Tibial nerve (tissue), 4 donors: ENCODE measurements around the gene MZT2B. TPM values are rescaled to one million over a fixed set of nuclear protein-coding genes. Genes with fewer than 3 reads are reported as not detected.
"Not testable (repeated sequence)": the region's sequence is repeated elsewhere in the genome, so short reads cannot be mapped to it uniquely, and the experiment has no call there.

Experiments used
- DNase-seq, 2 donors: peaks; one replicate each; pipeline ENCODE4 v3.0.0-alpha.2; 2019; ENCODE audit warnings: low spot score in 2 of 2
- H3K27ac ChIP-seq, 4 donors: fragments of 200-600 bp; sonication (generic) in 3 of 4; one replicate each; pipeline ENCODE4 v1.5.1; 2017 to 2019; ENCODE audit warnings: mild to moderate bottlenecking in 1 of 4
- H3K27me3 ChIP-seq, 2 donors: fragments of 200-600 bp; sonication (generic) in 1 of 2; one replicate each; pipeline versions ENCODE4 v1.5.1 to v1.6.0; 2017 to 2019
- H3K36me3 ChIP-seq, 3 donors: fragments of 200-600 bp; sonication (generic); one replicate each; pipeline ENCODE4 v1.5.1; 2018 to 2019
- H3K4me1 ChIP-seq, 4 donors: fragments of 200-600 bp; sonication (generic) in 3 of 4; one replicate each; pipeline ENCODE4 v1.5.1; 2017 to 2019
- H3K4me3 ChIP-seq, 4 donors: fragments of 200-600 bp; sonication (generic) in 3 of 4; one replicate each; pipeline ENCODE4 v1.5.1; 2017 to 2019; ENCODE audit warnings: mild to moderate bottlenecking in 1 of 4, moderate library complexity in 1 of 4
- H3K9me3 ChIP-seq, 4 donors: fragments of 200-600 bp; sonication (generic) in 3 of 4; one replicate each; pipeline ENCODE4 v1.5.1; 2017 to 2019
- EP300 ChIP-seq, 2 donors: sonication (generic); formaldehyde crosslinking; IDR thresholded peaks; one replicate each; pipeline ENCODE4 v1.6.1; 2017; ENCODE audit warnings: antibody characterized with exemption in 2 of 2, mild to moderate bottlenecking in 1 of 2
- POLR2A ChIP-seq, 2 donors: fragments of 450-650 bp; IDR thresholded peaks; one replicate each; pipeline ENCODE4 v1.6.1; 2017; ENCODE audit warnings: antibody characterized with exemption in 2 of 2, mild to moderate bottlenecking in 2 of 2, moderate library complexity in 2 of 2
- WGBS, 2 donors: methylation state at CpG; one replicate each; pipeline ENCODE4 v1.1.5; 2018; 5-methylcytosine and 5-hydroxymethylcytosine counted together
- total RNA-seq, 4 donors: library from RNA; depleted of rRNA; stranded (reverse); fragments of >200 nt; gene quantifications; one replicate each; pipeline ENCODE4 v1.1.0, GENCODE V29; 2016
- TF ChIP-seq, protein P1 (sequence below), 5 experiments: fragments of 200-600 bp in 3 of 5; fragments of 450-650 bp in 2 of 5; sonication (generic) in 3 of 5; IDR thresholded peaks; one replicate each; pipeline ENCODE4 v1.5.1; 2016 to 2019; ENCODE audit warnings: antibody characterized with exemption in 5 of 5, mild to moderate bottlenecking in 3 of 5, moderate library complexity in 2 of 5

Gene MZT2B
- total RNA-seq, 4 donors from 2014 or later, result 108 to 190 (median 153) TPM

- 99% methylated on average over 14 of the region's 26 CpGs; no CpG with 5 or more reads in 1 of the 2 donors for WGBS, 2 donors
- TF ChIP-seq, protein P1, sequence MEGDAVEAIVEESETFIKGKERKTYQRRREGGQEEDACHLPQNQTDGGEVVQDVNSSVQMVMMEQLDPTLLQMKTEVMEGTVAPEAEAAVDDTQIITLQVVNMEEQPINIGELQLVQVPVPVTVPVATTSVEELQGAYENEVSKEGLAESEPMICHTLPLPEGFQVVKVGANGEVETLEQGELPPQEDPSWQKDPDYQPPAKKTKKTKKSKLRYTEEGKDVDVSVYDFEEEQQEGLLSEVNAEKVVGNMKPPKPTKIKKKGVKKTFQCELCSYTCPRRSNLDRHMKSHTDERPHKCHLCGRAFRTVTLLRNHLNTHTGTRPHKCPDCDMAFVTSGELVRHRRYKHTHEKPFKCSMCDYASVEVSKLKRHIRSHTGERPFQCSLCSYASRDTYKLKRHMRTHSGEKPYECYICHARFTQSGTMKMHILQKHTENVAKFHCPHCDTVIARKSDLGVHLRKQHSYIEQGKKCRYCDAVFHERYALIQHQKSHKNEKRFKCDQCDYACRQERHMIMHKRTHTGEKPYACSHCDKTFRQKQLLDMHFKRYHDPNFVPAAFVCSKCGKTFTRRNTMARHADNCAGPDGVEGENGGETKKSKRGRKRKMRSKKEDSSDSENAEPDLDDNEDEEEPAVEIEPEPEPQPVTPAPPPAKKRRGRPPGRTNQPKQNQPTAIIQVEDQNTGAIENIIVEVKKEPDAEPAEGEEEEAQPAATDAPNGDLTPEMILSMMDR (IDR thresholded peaks at IDR 0.05), result no peak
- TF ChIP-seq POLR2A (IDR thresholded peaks at IDR 0.05) (no peak), EP300 (IDR thresholded peaks at IDR 0.05) (no peak)
- H3K27me3 ChIP-seq, result no peaks in the 10 kb centered on the region
- H3K9me3 ChIP-seq, result no peaks in the 10 kb centered on the region
- no peaks in the 10 kb centered on the region for H3K36me3 ChIP-seq
- H3K4me3 ChIP-seq, result no peak within 1 kb of the TSS
- no peak within 1 kb of the TSS for H3K27ac ChIP-seq
- no peaks in the 10 kb centered on the region for H3K4me1 ChIP-seq
- no peak for DNase-seq
Measured at GRCh38 chr2:130198343-130198742, 16.3 kb downstream of the MZT2B start, which contains the start of gene TUBA3E. TUBA3E (minus strand) TSS chr2:130198439; CDS start chr2:130198360, 79 bp downstream.

DNA sequence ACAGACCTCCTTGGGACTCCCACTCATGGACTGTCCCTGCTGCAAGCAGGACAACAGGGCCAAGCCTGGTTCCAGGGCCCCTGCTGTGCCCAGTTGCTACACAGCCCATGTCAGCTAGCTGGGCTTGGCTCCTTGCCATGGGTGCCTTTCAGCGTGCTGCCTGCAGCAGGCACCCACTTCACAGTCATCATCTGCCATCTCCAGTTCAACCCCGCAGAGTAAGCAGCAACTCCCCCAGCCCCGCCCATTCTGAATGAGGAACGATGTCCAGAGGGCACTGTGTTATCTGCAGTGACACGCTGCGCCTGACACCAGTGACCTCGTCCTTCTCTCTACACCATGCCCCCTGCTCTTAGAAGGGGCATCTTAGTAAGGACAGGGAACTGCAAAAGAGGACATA, 20.5 kb downstream of the MZT2B start:
- 100% methylated on average over 1 of the region's 7 CpGs; no CpG with 5 or more reads in 1 of the 2 donors for WGBS, 2 donors
- not testable (repeated sequence) for H3K36me3 ChIP-seq, H3K4me1 ChIP-seq, H3K4me3 ChIP-seq, H3K9me3 ChIP-seq, H3K27me3 ChIP-seq, DNase-seq, H3K27ac ChIP-seq

GRCh38 chr2:130203150-130203549, 21.1 kb downstream of the MZT2B start:
- not testable (repeated sequence) for H3K36me3 ChIP-seq, DNase-seq, H3K4me3 ChIP-seq, H3K9me3 ChIP-seq, H3K27me3 ChIP-seq, H3K27ac ChIP-seq, H3K4me1 ChIP-seq
- 100% methylated on average over 1 of the region's 3 CpGs for WGBS, 2 donors

GRCh38 chr2:130207051-130207450, 25.0 kb downstream of the MZT2B start:
- not testable (repeated sequence) for H3K27ac ChIP-seq, H3K4me1 ChIP-seq, H3K36me3 ChIP-seq, H3K27me3 ChIP-seq, H3K9me3 ChIP-seq, DNase-seq, H3K4me3 ChIP-seq
- WGBS, 2 donors, result 85 to 87% methylated on average over 13 of the region's 13 CpGs

- H3K36me3 ChIP-seq, H3K4me1 ChIP-seq, H3K27ac ChIP-seq, H3K27me3 ChIP-seq, H3K9me3 ChIP-seq, H3K4me3 ChIP-seq, DNase-seq: not testable (repeated sequence)
- WGBS, 2 donors, result 89 to 94% methylated on average over 2 of the region's 2 CpGs
Measured at GRCh38 chr2:130219147-130219546, 37.1 kb downstream of the MZT2B start.

DNA sequence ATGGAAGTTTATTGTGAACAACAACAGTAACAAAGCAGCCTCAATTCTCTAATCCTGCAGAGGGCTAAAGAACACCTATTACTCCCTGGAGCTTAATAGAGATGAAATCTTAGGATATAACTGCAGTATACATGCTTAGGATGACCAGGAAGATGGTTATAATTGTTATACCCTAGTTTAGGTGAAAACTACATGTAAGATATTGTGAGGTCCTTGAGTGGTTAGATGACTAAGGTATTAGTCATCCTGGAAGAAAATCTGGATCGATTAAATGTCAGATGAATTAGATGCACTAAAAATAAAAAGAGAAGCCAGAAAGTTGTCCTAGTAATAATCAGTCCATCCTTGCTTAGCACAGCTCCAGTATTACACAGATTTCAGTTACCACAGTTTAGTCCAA, 38.4 kb downstream of the MZT2B start:
- WGBS, 2 donors, result 58 to 87% methylated on average over 1 of the region's 1 CpG
- not testable (repeated sequence) for H3K9me3 ChIP-seq, H3K4me1 ChIP-seq, H3K27me3 ChIP-seq, DNase-seq, H3K27ac ChIP-seq, H3K36me3 ChIP-seq, H3K4me3 ChIP-seq

- not testable (repeated sequence) for DNase-seq, H3K36me3 ChIP-seq, H3K27me3 ChIP-seq, H3K4me3 ChIP-seq, H3K27ac ChIP-seq, H3K4me1 ChIP-seq, H3K9me3 ChIP-seq
- 51 to 57% methylated on average over 4 of the region's 4 CpGs for WGBS, 2 donors
Measured at GRCh38 chr2:130222523-130222922, 40.5 kb downstream of the MZT2B start.

GRCh38 chr2:130228005-130228404, 45.9 kb downstream of the MZT2B start:
- not testable (repeated sequence) for H3K27ac ChIP-seq, H3K9me3 ChIP-seq, DNase-seq, H3K4me1 ChIP-seq, H3K27me3 ChIP-seq, H3K36me3 ChIP-seq, H3K4me3 ChIP-seq
- WGBS, 2 donors, result 93% methylated on average over 20 of the region's 21 CpGs

DNA sequence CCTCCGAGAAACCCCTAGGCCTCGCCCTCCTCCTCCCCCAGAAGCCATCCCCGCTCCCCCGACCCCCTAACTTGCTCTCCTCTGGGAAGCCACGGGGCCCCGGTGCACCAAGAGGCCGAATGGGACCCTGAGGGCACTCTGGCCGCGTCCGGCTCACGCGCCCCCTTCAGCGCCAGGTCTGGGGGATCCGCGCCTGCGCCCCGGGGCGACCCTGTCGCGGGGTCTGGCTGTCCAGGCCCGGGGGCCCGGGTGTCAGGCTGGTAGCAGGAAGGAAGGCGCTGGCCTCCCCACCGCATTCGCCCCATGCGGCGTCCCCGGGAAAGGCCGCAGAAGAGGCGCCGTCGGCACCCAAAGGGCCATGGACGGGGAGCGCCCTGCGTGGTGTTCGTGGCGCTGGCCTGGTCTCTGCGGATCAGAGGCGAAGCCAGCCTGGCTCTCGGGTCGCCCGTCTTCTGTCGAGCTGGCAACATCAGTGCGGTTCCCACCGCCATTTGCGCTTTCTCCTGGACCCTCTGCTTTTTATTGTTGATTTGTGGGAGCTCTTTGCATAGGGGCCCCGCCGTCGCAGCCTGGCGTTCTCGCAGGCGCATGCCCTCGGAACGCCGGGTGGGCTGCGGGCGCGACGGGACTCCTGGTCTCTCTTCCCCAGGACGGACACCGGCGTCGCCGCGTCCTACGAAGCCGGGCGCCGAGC, 46.6 kb downstream of the MZT2B start:
- H3K27me3 ChIP-seq, H3K36me3 ChIP-seq, DNase-seq, H3K9me3 ChIP-seq, H3K27ac ChIP-seq, H3K4me1 ChIP-seq: not testable (repeated sequence)
- 86 to 92% methylated on average over 49 to 62 of the region's 69 CpGs for WGBS, 2 donors
- H3K4me3 ChIP-seq, result peak overlapping the region in 1 of 4 donors; percentile 29

- H3K4me1 ChIP-seq, H3K9me3 ChIP-seq, DNase-seq, H3K27me3 ChIP-seq, H3K27ac ChIP-seq, H3K36me3 ChIP-seq: not testable (repeated sequence)
- WGBS, 2 donors, result 60 to 65% methylated on average over 32 to 48 of the region's 48 CpGs
- H3K4me3 ChIP-seq, result peak overlapping the region in 2 of 4 donors; percentile 16 to 29
Measured at GRCh38 chr2:130229161-130229510, 47.1 kb downstream of the MZT2B start.

GRCh38 chr2:130230376-130230775, 48.3 kb downstream of the MZT2B start:
- H3K4me1 ChIP-seq, DNase-seq, H3K27me3 ChIP-seq, H3K36me3 ChIP-seq, H3K4me3 ChIP-seq, H3K9me3 ChIP-seq, H3K27ac ChIP-seq: not testable (repeated sequence)
- 86 to 93% methylated on average over 14 to 17 of the region's 18 CpGs for WGBS, 2 donors

GRCh38 chr2:130230907-130231306, 48.8 kb downstream of the MZT2B start:
- DNase-seq, H3K4me1 ChIP-seq, H3K4me3 ChIP-seq, H3K27me3 ChIP-seq, H3K27ac ChIP-seq, H3K9me3 ChIP-seq, H3K36me3 ChIP-seq: not testable (repeated sequence)
- WGBS, 2 donors, result 88 to 91% methylated on average over 7 to 9 of the region's 15 CpGs
